ENCODE results near the gene MRFAP1.
"Not testable (repeated sequence)": the region's sequence is repeated elsewhere in the genome, so short reads cannot be mapped to it uniquely, and the experiment has no call there.

The MRFAP1 gene

DNA sequence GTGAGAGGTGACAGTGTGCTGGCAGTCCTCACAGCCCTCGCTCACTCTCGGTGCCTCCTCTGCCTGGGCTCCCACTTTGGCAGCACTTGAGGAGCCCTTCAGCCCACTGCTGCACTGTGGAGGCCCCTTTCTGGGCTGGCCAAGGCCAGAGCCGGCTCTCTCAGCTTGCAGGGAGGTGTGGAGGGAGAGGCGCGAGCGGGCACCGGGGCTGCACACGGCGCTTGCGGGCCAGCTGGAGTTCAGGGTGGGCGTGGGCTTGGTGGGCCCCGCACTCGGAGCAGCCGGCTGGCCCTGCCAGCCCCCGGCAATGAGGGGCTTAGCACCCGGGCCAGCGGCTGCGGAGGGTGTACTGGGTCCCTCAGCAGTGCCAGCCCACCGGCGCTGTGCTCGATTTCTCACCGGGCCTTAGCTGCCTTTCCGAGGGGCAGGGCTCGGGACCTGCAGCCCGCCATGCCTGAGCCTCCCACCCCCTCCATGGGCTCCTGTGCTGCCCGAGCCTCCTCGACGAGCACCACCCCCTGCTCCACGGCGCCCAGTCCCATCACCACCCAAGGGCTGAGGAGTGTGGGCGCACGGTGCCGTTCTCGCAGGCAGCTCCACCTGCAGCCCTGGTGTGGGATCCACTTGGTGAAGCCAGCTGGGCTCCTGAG lies 32.2 kb downstream of the MRFAP1 start:
- DNase-seq = not testable (repeated sequence)

DNA sequence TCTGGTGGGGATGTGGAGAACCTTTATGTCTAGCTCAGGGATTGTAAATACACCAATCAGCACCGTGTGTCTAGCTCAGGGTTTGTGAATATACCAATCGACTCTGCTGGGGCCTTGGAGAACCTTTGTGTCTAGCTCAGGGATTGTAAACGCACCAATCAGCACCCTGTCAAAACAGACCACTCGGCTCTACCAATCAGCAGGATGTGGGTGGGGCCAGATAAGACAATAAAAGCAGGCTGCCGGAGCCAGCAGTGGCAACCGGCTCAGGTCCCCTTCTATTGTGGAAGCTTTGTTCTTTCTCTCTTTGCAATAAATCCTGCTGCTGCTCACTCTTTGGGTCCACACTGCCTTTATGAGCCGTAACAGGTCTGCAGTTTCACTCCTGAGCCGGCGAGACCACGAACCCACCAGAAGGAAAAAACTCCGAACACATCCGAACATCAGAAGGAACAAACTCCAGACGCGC lies 32.7 kb downstream of the MRFAP1 start:
- DNase-seq = peak; percentile 18 to 35

DNA sequence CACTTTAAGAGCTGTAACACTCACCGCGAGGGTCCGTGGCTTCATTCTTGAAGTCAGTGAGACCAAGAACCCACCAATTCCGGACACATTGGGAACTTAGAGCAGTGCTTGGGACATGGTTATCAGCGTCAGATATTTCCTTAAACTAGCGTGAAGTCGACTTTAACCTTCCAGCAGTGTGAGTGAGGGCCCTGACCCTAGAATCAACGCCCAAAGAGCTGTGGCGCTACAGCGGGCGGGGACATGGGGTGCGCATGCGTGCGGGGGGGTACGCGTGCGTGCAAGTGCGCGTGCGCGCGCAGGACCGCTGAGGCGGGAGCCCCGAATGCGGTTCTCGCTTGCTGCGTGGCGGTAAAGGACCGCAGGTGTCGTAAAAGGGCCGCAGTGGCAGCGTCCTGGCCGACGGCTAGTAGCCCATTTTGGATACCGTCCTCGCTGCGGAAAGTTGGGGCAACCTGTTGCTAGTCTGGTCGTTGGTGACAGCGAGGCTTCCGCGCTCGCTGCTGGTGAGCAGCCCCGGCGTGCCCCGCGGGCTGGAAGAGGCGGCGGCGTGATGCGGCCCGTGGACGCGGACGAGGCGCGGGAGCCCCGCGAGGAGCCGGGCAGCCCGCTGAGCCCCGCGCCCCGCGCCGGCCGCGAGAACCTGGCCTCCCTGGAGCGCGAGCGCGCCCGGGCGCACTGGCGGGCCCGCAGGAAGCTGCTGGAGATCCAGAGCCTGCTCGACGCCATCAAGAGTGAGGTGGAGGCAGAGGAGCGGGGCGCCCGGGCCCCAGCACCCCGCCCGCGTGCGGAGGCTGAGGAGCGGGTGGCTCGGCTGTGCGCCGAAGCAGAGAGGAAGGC lies 33.4 kb downstream of the MRFAP1 start:
- DNase-seq = peak; percentile 89 to 98

DNA sequence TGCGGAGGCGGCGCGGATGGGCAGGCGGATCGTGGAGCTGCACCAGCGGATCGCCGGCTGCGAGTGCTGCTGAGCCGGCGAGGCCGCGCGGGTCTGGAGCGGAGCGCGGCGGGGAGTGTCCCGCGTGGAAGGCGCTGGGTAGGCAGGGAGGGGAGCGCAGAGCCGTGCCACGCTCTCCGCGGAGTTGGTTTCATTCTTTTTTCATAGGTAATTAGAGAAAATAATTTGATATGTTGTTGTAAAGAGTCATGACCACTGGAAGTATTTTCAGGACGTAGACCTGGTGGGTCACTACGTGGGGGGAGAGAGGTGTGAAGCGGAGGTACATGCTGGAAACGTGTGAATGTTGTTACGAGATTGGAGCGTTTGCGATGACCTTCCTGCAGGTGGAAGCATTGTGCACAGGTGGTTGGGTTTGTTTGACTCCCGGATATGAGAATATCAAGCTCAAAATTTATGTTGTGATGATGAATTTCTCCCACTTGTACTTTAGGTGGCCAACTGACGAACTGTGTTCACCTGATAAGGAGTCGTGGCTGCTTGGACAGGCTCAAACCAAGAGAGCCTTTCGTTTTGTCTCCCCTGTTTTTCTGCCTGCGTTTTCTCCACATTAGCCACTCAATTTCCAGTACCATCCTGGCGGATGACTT lies 34.1 kb downstream of the MRFAP1 start:
- peak; percentile 27 to 69 for DNase-seq

DNA sequence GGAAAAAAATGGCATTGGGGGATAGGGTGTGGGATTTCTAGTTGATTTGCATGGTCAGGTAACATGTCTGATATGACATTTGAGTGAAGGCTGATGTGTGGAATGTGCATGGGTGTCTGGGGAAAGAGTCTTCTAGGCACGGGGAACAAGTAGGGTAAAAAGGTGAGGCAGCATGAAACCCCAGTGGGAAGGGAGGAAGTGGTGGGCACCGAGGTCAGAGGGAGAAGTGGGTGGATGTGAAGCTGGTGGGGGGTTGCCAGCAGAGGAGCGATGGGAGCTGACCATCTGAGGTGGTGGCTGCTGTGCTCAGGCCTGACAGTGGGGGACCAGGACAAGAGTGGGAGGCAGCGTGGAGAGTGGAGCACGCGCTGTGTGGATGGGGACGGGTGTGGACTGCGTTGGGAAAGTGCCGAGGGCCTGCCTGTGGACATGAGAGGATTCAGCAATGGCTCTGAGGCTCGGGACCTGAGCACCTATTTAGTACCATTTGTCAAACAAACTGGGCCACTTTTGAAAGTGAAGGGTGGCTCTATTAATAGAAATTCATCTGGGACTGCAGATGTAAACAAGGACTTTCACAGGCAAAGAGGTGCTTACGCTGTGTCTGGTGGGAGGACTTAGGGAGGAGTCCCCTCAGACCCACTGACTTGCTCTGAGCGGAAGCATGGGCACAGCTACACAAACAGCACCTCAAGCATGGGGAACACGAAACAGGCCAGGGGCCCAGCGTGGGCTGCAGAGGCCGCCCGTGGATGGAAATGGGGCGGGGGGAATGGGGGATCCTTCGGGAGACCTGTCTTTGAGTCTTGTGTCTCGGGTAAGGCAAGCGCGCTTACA lies 36.5 kb downstream of the MRFAP1 start:
- no peak for DNase-seq

DNA sequence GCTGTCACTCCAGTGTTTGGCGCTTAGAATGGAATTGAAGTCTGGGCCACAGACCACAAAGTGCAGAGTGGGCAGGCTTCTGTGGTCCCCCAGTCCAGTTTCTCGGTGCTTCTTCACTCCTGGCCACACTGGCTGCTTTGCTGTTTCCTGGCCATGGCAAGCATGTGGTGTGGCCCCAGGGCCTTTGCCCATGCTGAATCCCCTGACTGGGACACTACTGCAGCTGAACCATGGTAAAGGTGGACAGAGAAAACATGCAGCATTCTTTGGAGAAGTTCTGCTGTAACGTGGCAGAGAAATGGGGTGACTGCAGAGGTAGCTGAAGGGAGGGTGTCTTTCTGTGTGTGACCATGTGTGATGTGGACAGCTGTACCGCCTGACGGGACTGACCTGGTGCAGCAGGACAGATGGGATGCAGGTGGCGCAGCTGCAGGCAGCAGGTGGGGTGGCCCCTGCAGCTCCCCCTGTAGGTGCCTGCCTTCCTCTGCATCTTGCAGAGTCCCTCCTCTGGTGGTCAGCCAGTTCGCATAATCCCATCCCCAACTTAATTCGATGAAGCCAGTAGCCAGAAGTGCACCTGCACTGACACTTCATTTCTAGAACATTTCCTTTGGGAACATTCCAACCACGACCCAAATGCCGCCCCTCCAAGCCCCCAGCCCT lies 40.0 kb downstream of the MRFAP1 start:
- DNase-seq = no peak

DNA sequence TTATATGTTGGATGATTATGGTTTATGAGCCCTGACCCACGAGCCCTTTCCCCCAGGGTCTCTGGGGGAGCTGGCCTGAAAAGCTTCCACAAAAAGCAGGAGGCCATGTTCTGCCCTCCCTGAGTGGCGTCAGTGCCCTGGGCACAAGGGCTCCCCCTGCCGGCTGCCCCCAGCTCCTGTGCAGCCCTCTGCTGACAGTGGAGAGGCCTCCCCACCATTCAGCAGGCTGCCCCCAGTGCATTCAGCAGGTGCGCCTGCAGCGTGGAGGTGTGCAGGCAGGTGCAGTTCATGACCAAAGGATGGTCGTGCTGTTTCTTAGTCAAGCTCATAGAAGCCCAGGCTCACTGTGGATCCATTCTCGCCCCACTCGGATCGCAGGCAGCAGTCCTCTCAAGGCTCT lies 40.7 kb downstream of the MRFAP1 start:
- no peak for DNase-seq

DNA sequence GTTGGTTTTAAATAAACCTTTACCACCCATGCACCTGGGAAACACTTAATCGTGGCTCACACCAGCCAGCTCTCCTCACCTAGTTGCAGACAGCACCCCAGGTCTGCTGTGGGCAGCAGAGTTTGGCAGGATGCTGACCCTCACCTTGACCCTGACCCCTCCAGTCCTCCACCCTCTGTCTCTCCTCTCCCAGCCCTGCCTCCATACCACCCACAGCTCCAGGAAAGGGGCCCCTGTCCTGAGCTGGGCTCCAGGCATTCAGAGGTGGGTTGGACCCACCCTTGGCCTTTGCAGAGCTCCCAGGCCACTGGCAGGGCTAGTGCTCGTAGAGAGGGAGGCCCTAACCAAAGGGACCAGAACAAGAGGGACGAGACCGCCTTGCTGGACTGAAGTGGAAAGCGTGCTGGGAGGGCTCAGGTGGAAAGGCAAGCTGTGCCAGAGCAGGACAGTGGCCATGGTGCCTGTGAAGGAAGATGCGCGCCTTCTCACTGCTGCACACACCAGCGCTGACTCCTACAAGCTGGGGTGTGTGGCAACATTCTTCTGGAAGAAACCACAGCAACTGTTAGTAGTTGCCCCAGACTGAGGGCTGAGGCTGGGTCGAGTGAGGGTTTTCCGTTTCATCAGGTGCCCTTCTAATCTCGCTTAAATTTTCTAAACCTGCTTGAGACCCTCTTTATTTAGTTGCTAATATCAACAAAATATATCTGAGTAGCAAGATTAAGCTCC lies 42.5 kb downstream of the MRFAP1 start:
- no peak for DNase-seq

DNA sequence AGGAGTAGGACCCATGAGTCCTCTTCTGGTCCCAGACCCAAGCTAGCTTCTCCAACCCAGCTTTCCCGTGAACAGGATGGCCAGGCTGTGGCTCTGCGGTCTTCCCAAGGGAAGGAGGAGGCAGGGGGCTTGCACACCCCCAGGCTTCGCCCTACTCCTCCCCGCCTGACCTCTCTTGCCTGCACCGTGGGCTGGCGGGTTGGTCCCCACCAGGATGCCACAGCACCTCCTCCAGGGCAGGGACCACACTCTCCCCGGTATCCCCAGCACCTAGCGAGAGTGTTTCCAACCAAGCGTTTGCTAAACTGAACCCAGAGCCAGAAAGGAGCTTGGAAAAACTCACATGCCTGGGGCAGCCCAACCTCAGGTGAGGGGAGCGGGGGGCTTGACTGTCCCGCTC lies 44.2 kb downstream of the MRFAP1 start:
- DNase-seq = no peak

DNA sequence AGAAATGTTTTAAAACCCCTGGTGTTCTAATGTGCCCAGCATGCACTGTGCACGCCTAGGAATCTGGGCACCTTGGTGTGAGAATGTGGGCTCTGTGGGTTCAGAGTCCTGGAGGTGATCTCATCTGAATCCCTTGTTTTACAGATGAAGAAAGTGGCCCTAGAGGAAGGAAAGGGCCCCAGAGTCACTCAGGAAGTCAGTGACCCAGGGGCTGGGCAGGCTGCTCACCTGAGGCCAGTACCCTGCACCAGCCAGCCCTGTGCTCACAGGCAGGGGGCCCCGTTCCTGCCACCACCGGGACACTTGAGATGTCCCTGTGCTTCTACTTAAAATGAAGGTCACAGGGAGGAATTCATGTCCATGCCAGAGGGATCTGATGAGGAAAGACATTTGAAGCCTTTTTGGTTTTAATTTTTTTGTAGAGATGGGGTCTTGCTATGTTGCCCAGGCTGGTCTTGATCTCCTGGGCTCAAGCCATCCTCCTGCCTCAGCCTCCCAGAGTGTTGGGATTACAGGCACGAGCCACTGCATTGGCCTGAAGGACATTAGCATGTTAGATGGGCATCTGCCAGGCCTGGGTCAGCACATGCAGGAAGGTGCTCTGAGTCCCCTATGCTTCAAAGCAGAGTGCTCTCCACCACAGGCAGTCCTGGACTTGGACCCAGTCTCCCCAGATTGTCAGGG lies 45.8 kb downstream of the MRFAP1 start:
- no peak for DNase-seq

DNA sequence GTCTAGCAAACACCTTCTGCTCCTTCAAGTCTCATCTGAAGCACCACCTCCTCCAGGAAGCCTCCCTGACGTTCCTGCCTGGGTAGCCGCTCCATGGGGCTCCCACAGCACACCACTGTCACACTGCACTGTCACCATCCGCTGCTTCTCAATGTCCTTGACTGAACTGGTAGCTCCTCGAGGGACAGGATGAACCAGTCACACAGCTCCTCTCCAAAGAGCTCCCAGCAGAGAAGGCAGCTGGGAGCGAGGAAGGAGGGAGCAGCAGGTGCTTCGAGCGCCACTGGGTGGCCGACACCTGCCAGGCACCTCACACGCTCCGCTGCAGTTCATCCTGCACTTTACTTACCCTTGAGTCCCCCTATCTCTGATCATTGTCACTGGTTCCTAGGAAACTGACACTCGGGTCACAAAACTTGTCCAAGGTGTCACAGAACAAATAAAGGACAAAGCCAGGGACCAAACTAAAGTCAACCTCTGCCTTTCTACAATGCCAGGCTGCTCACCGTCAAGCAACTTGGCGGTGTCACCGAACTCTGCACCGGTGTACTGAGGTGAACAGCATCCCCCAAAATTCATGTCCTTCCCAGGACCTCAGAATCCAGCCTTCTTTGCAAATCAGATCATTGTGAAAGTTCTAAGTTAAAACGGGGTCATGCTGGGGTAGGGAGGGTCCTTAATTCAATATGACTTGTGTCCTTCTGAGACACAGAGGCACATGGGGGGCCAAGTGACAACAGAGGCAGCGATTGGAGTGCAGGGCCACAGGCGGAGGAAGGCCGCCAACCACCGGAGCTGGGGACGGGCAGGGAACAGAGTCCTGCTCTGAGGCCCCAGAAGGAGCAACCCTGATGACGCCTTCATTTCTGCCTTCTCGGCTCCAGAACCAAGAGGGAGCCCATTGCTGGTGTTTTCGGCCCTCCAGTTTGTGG lies 47.7 kb downstream of the MRFAP1 start:
- no peak for DNase-seq

DNA sequence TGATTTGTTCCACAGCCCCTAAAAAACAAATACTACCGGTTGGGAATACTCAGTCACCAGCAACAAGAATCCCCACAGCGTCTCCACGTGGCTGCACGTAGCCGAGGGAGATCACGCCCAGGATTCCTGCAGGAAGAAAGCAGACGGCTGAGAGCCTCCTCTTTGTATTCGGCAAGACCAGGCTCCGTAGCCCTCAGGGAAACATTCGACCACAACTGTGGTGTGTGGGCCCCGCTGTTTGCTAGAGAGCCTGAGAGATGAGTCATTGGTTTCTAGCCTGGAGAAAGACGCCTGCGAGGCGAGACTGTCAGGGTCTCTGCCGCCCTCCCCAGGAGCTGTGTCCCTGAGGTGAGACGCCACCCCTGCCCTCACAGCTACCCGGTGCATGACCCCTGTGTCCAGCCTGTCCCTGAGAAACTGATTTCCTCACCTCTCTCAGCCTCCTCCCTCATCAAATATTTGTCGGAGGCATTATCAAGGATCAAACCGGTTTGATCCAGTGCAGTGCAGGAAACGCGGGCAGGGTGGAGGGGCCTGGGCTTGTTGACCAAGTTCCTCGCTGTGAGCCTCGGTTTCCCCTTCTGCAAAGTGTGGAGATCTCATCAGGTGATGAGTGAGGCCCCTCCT lies 48.5 kb downstream of the MRFAP1 start:
- no peak for DNase-seq

DNA sequence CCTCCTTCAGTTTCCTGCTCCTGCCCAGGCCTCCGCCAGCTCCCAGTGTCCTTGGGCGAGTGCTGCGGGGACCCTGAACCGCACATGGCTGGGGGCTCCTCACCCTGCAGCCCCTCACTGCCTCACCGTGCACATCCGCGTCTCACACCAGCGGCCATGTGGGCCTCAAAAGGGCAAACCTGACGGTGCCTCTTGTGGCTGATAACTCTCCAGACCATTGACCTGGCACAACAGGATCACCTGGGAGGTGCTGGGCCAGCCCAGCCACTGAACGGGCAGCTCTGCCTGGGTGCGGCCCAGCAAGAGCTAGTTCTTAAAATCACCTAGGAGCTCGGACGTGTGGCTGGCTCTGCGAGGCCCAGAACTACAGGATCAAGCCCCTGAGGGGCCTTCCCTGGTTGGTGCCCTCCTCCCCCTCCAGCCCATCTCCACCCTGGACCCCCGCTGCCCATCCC lies 49.0 kb downstream of the MRFAP1 start:
- DNase-seq = no peak

All from NCI-H524 (cell line).